ENCODE measurements around the gene SPARC.

GRCh38 chr5:151735646-151736045 lies 48.9 kb upstream of the SPARC start:
- TF ChIP-seq EZH2 (IDR thresholded peaks at IDR 0.05; ENCODE audit: borderline replicate concordance, insufficient read depth, low read depth, low read length, poor library complexity, severe bottlenecking), result no peak
- no peak for TF ChIP-seq CTCF (IDR thresholded peaks at IDR 0.05)

All from B cell (primary cell).